Measurements from ENCODE around the gene RNF166. TPM values are rescaled to one million over a fixed set of nuclear protein-coding genes. Genes with fewer than 3 reads are reported as not detected.

RNF166 gene
- total and polyA plus RNA-seq, 11 donors = 9.3 to 28.5 (median 15.4) TPM

- DNase-seq (no peak), ATAC-seq (no peak)
- H3K9me3 ChIP-seq = no peaks in the 10 kb centered on the region
- WGBS, 4 donors = 73 to 91% (median 88%) methylated on average over 6 to 29 of the region's 29 CpGs
- no peak overlapping the region for H3K4me3 ChIP-seq
- no peaks in the 10 kb centered on the region for H3K27me3 ChIP-seq
- TF ChIP-seq CTCF (IDR thresholded peaks at IDR 0.05) (no peak), POLR2A (IDR thresholded peaks at IDR 0.05) (no peak)
- H3K4me1 ChIP-seq = peaks cover 0 to 43% (median 14%) of the 10 kb centered on the region in 12 donors
- H3K27ac ChIP-seq = peak overlapping the region in 11 of 12 donors; percentile 3 to 94 (median 74)
- peaks cover 0 to 41% (median 8%) of the 10 kb centered on the region in 9 donors for H3K36me3 ChIP-seq
- intact Hi-C loops (cut with DNase I) = loop anchor here in 2 of 10 donors (5.0 kb wide), 2 partner anchors 50 to 55 kb away; no protein-coding TSS in a partner anchor
These were observed 54.0 kb downstream of the RNF166 start for GRCh38 chr16:88651989-88652761.

- peak; percentile 55 to 77 (median 70) for DNase-seq
- H3K36me3 ChIP-seq = peaks cover 0 to 45% (median 6%) of the 10 kb centered on the region in 9 donors
- H3K4me3 ChIP-seq = peak overlapping the region; percentile 51 to 91 (median 76)
- H3K27ac ChIP-seq = peak overlapping the region in 11 of 12 donors; percentile 52 to 94 (median 74)
- ATAC-seq = peak; percentile 41 to 82 (median 48)
- no peaks in the 10 kb centered on the region for H3K9me3 ChIP-seq
- TF ChIP-seq CTCF (IDR thresholded peaks at IDR 0.05) (no peak), POLR2A (IDR thresholded peaks at IDR 0.05) (no peak)
- intact Hi-C loops (cut with DNase I) = loop anchor here in 2 of 10 donors (5.0 kb wide), 2 partner anchors 51 to 54 kb away; no protein-coding TSS in a partner anchor
- 44 to 80% (median 45%) methylated on average over 6 to 24 of the region's 24 CpGs for WGBS, 4 donors
- H3K4me1 ChIP-seq = peaks cover 0 to 49% (median 14%) of the 10 kb centered on the region in 12 donors
- H3K27me3 ChIP-seq = no peaks in the 10 kb centered on the region
These were observed 54.8 kb downstream of the RNF166 start for GRCh38 chr16:88651276-88651988.

DNA sequence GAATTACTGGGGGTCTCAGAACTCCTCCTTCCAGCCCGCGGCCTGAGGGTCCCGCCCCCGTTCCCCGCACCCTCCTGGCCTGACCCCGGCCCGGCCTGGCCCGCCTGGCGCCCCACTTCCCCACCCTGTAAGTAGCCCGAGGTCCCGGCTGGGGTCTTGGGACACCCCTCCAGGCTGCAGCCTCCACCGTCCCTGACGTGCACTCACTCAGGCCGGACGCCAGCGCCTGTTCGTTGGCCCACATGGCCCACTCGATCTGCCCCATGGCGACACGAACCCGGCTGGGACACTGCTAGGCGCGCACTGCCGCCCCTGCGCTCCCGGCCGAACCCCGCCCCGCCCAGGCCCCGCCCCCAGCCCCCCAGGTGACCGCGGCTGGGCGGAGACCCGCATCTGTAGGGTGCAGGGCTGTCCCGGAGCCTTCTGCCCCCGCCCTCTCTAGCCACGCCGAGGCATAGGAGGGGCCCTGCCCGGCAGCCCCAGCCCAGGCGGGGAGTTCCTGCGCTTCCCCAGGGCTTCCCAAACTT lies 55.4 kb downstream of the RNF166 start, which contains the start of gene CYBA:
Gene CYBA, minus strand, starts transcription at position 305 of the 527 bp plus-strand sequence. Its CDS starts 40 bp downstream, at position 265.
- Histone ChIP-seq H3K27me3 (no peaks in the 10 kb centered on the region), H3K4me1 (peaks cover 0 to 49% (median 14%) of the 10 kb centered on the region in 12 donors), H3K27ac (peak within 1 kb of the TSS; percentile 17 to 94 (median 74)), H3K9me3 (no peaks in the 10 kb centered on the region), H3K36me3 (peaks cover 0 to 51% (median 5%) of the 10 kb centered on the region in 9 donors), H3K4me3 (peak within 1 kb of the TSS; percentile 51 to 91 (median 76))
- WGBS, 4 donors = 1 to 3% (median 1%) methylated on average over 6 to 41 of the region's 41 CpGs
- ATAC-seq (peak; percentile 80 to 91 (median 86)), DNase-seq (peak; percentile 77 to 92 (median 84))
- intact Hi-C loops (cut with DNase I) = loop anchor here in 2 of 10 donors (5.0 kb wide), 2 partner anchors 51 to 54 kb away; no protein-coding TSS in a partner anchor
- TF ChIP-seq POLR2A (IDR thresholded peaks at IDR 0.05) = peak in 1 of 2 donors; percentile 30
- no peak for TF ChIP-seq CTCF (IDR thresholded peaks at IDR 0.05)
